GM12878 (cell line): ENCODE measurements around the gene TRERF1. TPM values are rescaled to one million over a fixed set of nuclear protein-coding genes. Genes with fewer than 3 reads are reported as not detected.

ENCODE experiments used
- ATAC-seq: fragments of 200-7000 bp; cut with Tn5 transposase; 3 replicates; pipeline ENCODE4 v1.9.1; 2020; ENCODE audit warnings: mild to moderate bottlenecking, moderate library complexity
- BruUV-seq: library from RNA; stranded (reverse); fragments of 400-500 nt; replicated peaks from 2 replicates; lab custom pipeline; 2021; lab: Mats Ljungman, UMichigan
- CTCF ChIA-PET: fragments of 300-600 bp; sonication (Branson Sonifier 250); formaldehyde crosslinking; extraction: SDS; loops from one replicate; lab custom pipeline; 2021; ENCODE audit warnings: inconsistent platforms; lab: Yijun Ruan, JAX
- POLR2A ChIA-PET: fragments of 350-600 bp; formaldehyde crosslinking; extraction: SDS; loops from one replicate; lab custom pipeline; 2021; ENCODE audit warnings: inconsistent platforms; lab: Charles Lee
- RAD21 ChIA-PET: fragments of 300-600 bp; sonication (Branson Sonifier 250); formaldehyde crosslinking; loops from one replicate; lab custom pipeline; 2023; ENCODE audit warnings: antibody characterized with exemption; ENCODE audit not compliant: unreplicated experiment; lab: Charles Lee
- SMC1A ChIA-PET: fragments of 300-600 bp; sonication (Branson Sonifier 250); formaldehyde crosslinking; loops from one replicate; lab custom pipeline; 2023; ENCODE audit not compliant: unreplicated experiment, uncharacterized antibody; lab: Charles Lee
- DNase-seq: peaks from one replicate; pipeline ENCODE4 v3.0.0-alpha.2; 2011; ENCODE audit warnings: low read depth, low spot score
- FAIRE-seq: peaks from 3 replicates; lab custom pipeline; 2011; peaks lifted over from hg19 to GRCh38; lab: Jason Lieb, UNC
- H2AFZ ChIP-seq: 2 replicates; pipeline ENCODE4 v1.6.0; 2011; ENCODE audit warnings: low read depth, low read length, control low read depth; ENCODE audit not compliant: control insufficient read depth
- H3K27ac ChIP-seq: 2 replicates; pipeline ENCODE4 v1.5.1; 2011; ENCODE audit warnings: control low read depth; ENCODE audit not compliant: control insufficient read depth, insufficient read depth
- H3K27me3 ChIP-seq, 2 experiments: replicated peaks in 1 of 2; 2 replicates each; pipeline versions ENCODE4 v1.6.0 to v1.6.1; 2011; ENCODE audit warnings: low read length in 1 of 2; ENCODE audit not compliant: control insufficient read depth in 2 of 2, insufficient read depth in 2 of 2
- H3K36me3 ChIP-seq, 2 experiments: 2 replicates each; pipeline ENCODE4 v1.5.1; 2011; ENCODE audit warnings: low read length in 1 of 2; ENCODE audit not compliant: control insufficient read depth in 2 of 2, insufficient read depth in 2 of 2
- H3K4me1 ChIP-seq: 2 replicates; pipeline ENCODE4 v1.6.1; 2011; ENCODE audit warnings: mild to moderate bottlenecking, low read length, moderate library complexity, mixed read lengths; ENCODE audit not compliant: control insufficient read depth, insufficient read depth
- H3K4me2 ChIP-seq: 2 replicates; pipeline ENCODE4 v1.6.0; 2011; ENCODE audit warnings: control low read depth; ENCODE audit not compliant: control insufficient read depth, insufficient read depth
- H3K4me3 ChIP-seq: fragments of 200-600 bp; sonication (generic); 2 replicates; pipeline ENCODE4 v1.5.1; 2016
- H3K79me2 ChIP-seq: 2 replicates; pipeline ENCODE4 v1.6.0; 2011; ENCODE audit warnings: low read length; ENCODE audit not compliant: control insufficient read depth, insufficient read depth
- H3K9ac ChIP-seq: 2 replicates; pipeline ENCODE4 v1.8.0; 2011; ENCODE audit warnings: low read length, control low read depth, mixed read lengths; ENCODE audit not compliant: control insufficient read depth, insufficient read depth
- H3K9me3 ChIP-seq: replicated peaks from 3 replicates; pipeline ENCODE4 v1.5.1; 2011; ENCODE audit warnings: mild to moderate bottlenecking, low read length; ENCODE audit not compliant: control insufficient read depth, insufficient read depth
- H4K20me1 ChIP-seq: 2 replicates; pipeline ENCODE4 v1.6.0; 2011; ENCODE audit not compliant: control insufficient read depth, insufficient read depth
- CHD1 ChIP-seq: IDR thresholded peaks from 2 replicates; pipeline ENCODE4 v1.6.1; 2012; ENCODE audit warnings: low read depth, low read length, improper control_type of control experiment
- CTCF ChIP-seq, 3 experiments: IDR thresholded peaks in 2 of 3; conservative IDR thresholded peaks in 1 of 3; 2 replicates each; pipeline ENCODE4 v1.5.1; 2011; ENCODE audit warnings: low read depth in 3 of 3, low read length in 3 of 3, mild to moderate bottlenecking in 3 of 3, control low read depth in 2 of 3, moderate library complexity in 2 of 3, inconsistent platforms in 1 of 3, mixed read lengths in 1 of 3; ENCODE audit not compliant: control insufficient read depth in 2 of 3, insufficient read depth in 1 of 3; ENCODE audit errors: extremely low read depth in 1 of 3
- DPF2 ChIP-seq: fragments of 450-650 bp; IDR thresholded peaks from 2 replicates; pipeline ENCODE4 v1.6.1; 2017; ENCODE audit warnings: mild to moderate bottlenecking
- EED ChIP-seq: sonication (generic); IDR thresholded peaks from 2 replicates; pipeline ENCODE4 v1.6.1; 2016; ENCODE audit warnings: antibody characterized with exemption, low read depth
- ELK1 ChIP-seq: IDR thresholded peaks from 2 replicates; pipeline ENCODE4 v1.6.1; 2012; ENCODE audit warnings: low read depth, low read length, improper control_type of control experiment
- FOXK2 ChIP-seq: fragments of 450-650 bp; IDR thresholded peaks from 2 replicates; pipeline ENCODE4 v1.6.1; 2017; ENCODE audit warnings: mild to moderate bottlenecking, moderate library complexity
- IKZF1 ChIP-seq: fragments of 450-650 bp; conservative IDR thresholded peaks from 2 replicates; pipeline ENCODE4 v1.6.1; 2017; ENCODE audit warnings: antibody characterized with exemption, mild to moderate bottlenecking
- MAX ChIP-seq: IDR thresholded peaks from 2 replicates; pipeline ENCODE4 v1.6.1; 2012; ENCODE audit warnings: low read depth, low read length, improper control_type of control experiment
- NKRF ChIP-seq: fragments of 450-650 bp; conservative IDR thresholded peaks from 2 replicates; pipeline ENCODE4 v1.6.1; 2017; ENCODE audit warnings: mild to moderate bottlenecking, moderate library complexity
- NR2F1 ChIP-seq: fragments of 450-650 bp; conservative IDR thresholded peaks from 2 replicates; pipeline ENCODE4 v1.6.1; 2017; ENCODE audit warnings: mild to moderate bottlenecking
- PAX8 ChIP-seq: fragments of 450-650 bp; IDR thresholded peaks from 2 replicates; pipeline ENCODE4 v1.6.1; 2017; ENCODE audit warnings: mild to moderate bottlenecking, moderate library complexity
- PML ChIP-seq: IDR thresholded peaks from 2 replicates; pipeline ENCODE4 v1.6.1; 2012; ENCODE audit warnings: low read length, inconsistent platforms
- POLR2AphosphoS5 ChIP-seq: IDR thresholded peaks from 2 replicates; pipeline ENCODE4 v1.6.1; 2011; ENCODE audit warnings: mild to moderate bottlenecking, low read length, inconsistent platforms
- RB1 ChIP-seq: fragments of 450-650 bp; formaldehyde crosslinking; IDR thresholded peaks from 2 replicates; pipeline ENCODE4 v1.6.1; 2017; ENCODE audit warnings: mild to moderate bottlenecking, borderline replicate concordance
- SREBF2 ChIP-seq: IDR thresholded peaks from 2 replicates; pipeline ENCODE4 v1.6.1; 2012; ENCODE audit warnings: mild to moderate bottlenecking, low read length
- TCF7 ChIP-seq: IDR thresholded peaks from 2 replicates; pipeline ENCODE4 v1.6.1; 2014; ENCODE audit warnings: antibody characterized with exemption, borderline replicate concordance
- USF2 ChIP-seq: IDR thresholded peaks from 2 replicates; pipeline ENCODE4 v1.6.1; 2011; ENCODE audit warnings: low read depth, low read length, improper control_type of control experiment, borderline replicate concordance
- YY1 ChIP-seq: IDR thresholded peaks from 2 replicates; pipeline ENCODE4 v1.6.1; 2011; ENCODE audit warnings: low read depth, mild to moderate bottlenecking, low read length
- ZNF384 ChIP-seq: IDR thresholded peaks from 2 replicates; pipeline ENCODE4 v1.6.1; 2012; ENCODE audit warnings: low read depth, mild to moderate bottlenecking, low read length, improper control_type of control experiment, borderline replicate concordance
- WGBS: methylation state at CpG from one replicate; pipeline ENCODE4 v1.1.6; 2016; ENCODE audit warnings: low lambda C conversion rate; ENCODE audit not compliant: insufficient replicate concordance, insufficient coverage; ENCODE audit errors: missing lambda C conversion rate; 5-methylcytosine and 5-hydroxymethylcytosine counted together
- in situ Hi-C: fragments of 300-500 bp; cut with MboI; formaldehyde crosslinking; loops from 9 replicates; pipeline ENCODE4 v1.14.3; 2018; ENCODE audit warnings: mixed read lengths
- intact Hi-C: fragments of 100-400 bp; cut with micrococcal nuclease; formaldehyde crosslinking; loops from one replicate; pipeline ENCODE4 v1.14.2; 2022; ENCODE audit not compliant: unreplicated experiment
- polyA plus RNA-seq, 11 experiments: library from polyadenylated mRNA; depleted of rRNA in 4 of 11; unstranded in 6 of 11; stranded (reverse) in 5 of 11; fragments of >200 nt; fragmentation: Nextera tagmentation in 4 of 11; fragmentation: Illumina TruSeq in 1 of 11; extraction: Ambion mirVana in 4 of 11; extraction: Trizol in 1 of 11; gene quantifications; 1 replicate in 1 of 11; 2 replicates in 10 of 11; pipeline versions ENCODE4 v1.2.1 to v1.2.3, GENCODE V29; 2011 to 2016; ENCODE audit warnings: inconsistent platforms in 2 of 11, missing spikeins in 2 of 11, low read depth in 1 of 11
- total RNA-seq, 4 experiments: library from RNA; depleted of rRNA in 3 of 4; stranded (reverse); fragments of >200 nt in 3 of 4; fragmentation: Illumina TruSeq in 1 of 4; extraction: Trizol in 1 of 4; gene quantifications; 2 replicates each; pipeline versions ENCODE4 v1.2.1 to v1.2.3, GENCODE V29; 2013 to 2021

Gene TRERF1
- total and polyA plus RNA-seq, 10 of the 15 experiments (the other 5 are each of a cell fraction or from before 2014, with no cell fraction given), result 2.2 to 19.4 (median 7.2) TPM

- in situ Hi-C loops, result no loop called here
- TF ChIP-seq FOXK2, result no peak
- no peak for TF ChIP-seq SREBF2
- TF ChIP-seq NKRF, result no peak
- TF ChIP-seq ZNF384, result no peak
- TF ChIP-seq PML, result no peak
- no peak for TF ChIP-seq NR2F1
- no peak for TF ChIP-seq EED
- TF ChIP-seq IKZF1, result no peak
- no peak for TF ChIP-seq USF2
- TF ChIP-seq POLR2AphosphoS5, result no peak
- no peak for TF ChIP-seq PAX8
- TF ChIP-seq CTCF (IDR thresholded peaks at IDR 0.05 in 2 of 3, conservative IDR thresholded peaks at IDR 0.05 in 1 of 3; ENCODE audit: control insufficient read depth in 2 of 3, extremely low read depth in 1 of 3, insufficient read depth in 1 of 3, low read depth in 3 of 3, low read length in 3 of 3), result no peak
- TF ChIP-seq TCF7, result no peak
- no peak for TF ChIP-seq CHD1
- no peak for TF ChIP-seq DPF2
- TF ChIP-seq MAX, result no peak
- TF ChIP-seq ELK1, result no peak
- no peak for TF ChIP-seq RB1
- no peak for TF ChIP-seq YY1
- Histone ChIP-seq H3K4me1 (no peaks in the 10 kb centered on the region), H3K4me3 (no peak overlapping the region), H3K4me2 (no peak overlapping the region), H3K36me3 (no peaks in the 10 kb centered on the region), H3K27me3 (no peaks in the 10 kb centered on the region; a peak in 1 of 4 replicates), H3K79me2 (no peaks in the 10 kb centered on the region), H4K20me1 (no peaks in the 10 kb centered on the region), H3K9me3 (no peaks in the 10 kb centered on the region), H3K9ac (no peak overlapping the region), H3K27ac (no peak overlapping the region), H2AFZ (no peak overlapping the region)
- ChIA-PET RAD21 (no interaction called here), SMC1A (no interaction called here), CTCF (no interaction called here), POLR2A (no interaction called here)
- FAIRE-seq, result no peak
- ATAC-seq, result no peak
- no TSS peak for BruUV-seq
- DNase-seq, result no peak
- 43% methylated on average over 4 of the region's 4 CpGs for WGBS
- intact Hi-C loops, result no loop called here
Observed at GRCh38 chr6:42184475-42184874, 267.3 kb downstream of the TRERF1 start.
